OCI-LY1 (cell line): ENCODE results near the gene MKI67.

Source experiments
- H2AFZ ChIP-seq: fragments of 200-600 bp; sonication (generic), shearing (Covaris generic); 2 replicates; pipeline ENCODE4 v1.6.0; 2014; ENCODE audit warnings: antibody characterized with exemption, mild to moderate bottlenecking, low read length
- H3F3A ChIP-seq: fragments of 200-600 bp; sonication (generic), shearing (Covaris generic); 2 replicates; pipeline ENCODE4 v1.6.0; 2014; ENCODE audit warnings: mild to moderate bottlenecking, antibody characterized with exemption, low read length, moderate library complexity; ENCODE audit not compliant: insufficient read depth
- H3K27ac ChIP-seq: fragments of 200-600 bp; sonication (generic); 2 replicates; pipeline ENCODE4 v1.5.1; 2014; ENCODE audit warnings: low read length, mixed run types, mild to moderate bottlenecking, low read depth; ENCODE audit not compliant: poor library complexity, severe bottlenecking
- H3K27me3 ChIP-seq: fragments of 200-600 bp; sonication (generic); 2 replicates; pipeline ENCODE4 v1.6.0; 2014; ENCODE audit warnings: antibody characterized with exemption, mild to moderate bottlenecking, low read length, moderate library complexity; ENCODE audit not compliant: insufficient read depth
- H3K36me3 ChIP-seq: fragments of 200-600 bp; sonication (generic); 2 replicates; pipeline ENCODE4 v1.6.1; 2014; ENCODE audit warnings: mild to moderate bottlenecking, antibody characterized with exemption, low read length, moderate library complexity, mixed read lengths; ENCODE audit not compliant: insufficient read depth
- H3K4me1 ChIP-seq: fragments of 200-600 bp; sonication (generic); 2 replicates; pipeline ENCODE4 v1.5.1; 2014; ENCODE audit warnings: mild to moderate bottlenecking, low read length, moderate library complexity; ENCODE audit not compliant: insufficient read depth, severe bottlenecking
- H3K4me2 ChIP-seq: fragments of 200-600 bp; sonication (generic), shearing (Covaris generic); 2 replicates; pipeline ENCODE4 v1.6.1; 2014; ENCODE audit warnings: low read length
- H3K4me3 ChIP-seq: fragments of 200-600 bp; sonication (generic); 2 replicates; pipeline ENCODE4 v1.5.1; 2014; ENCODE audit warnings: low read length, low read depth, mild to moderate bottlenecking, mixed read lengths; ENCODE audit not compliant: poor library complexity, severe bottlenecking
- H3K79me2 ChIP-seq: fragments of 200-600 bp; shearing (Covaris generic); 2 replicates; pipeline ENCODE4 v1.6.1; 2016; ENCODE audit warnings: mixed run types, low read length, mixed read lengths; ENCODE audit not compliant: insufficient read depth
- H3K9ac ChIP-seq: fragments of 200-600 bp; sonication (generic), shearing (Covaris generic); 2 replicates; pipeline ENCODE4 v1.6.1; 2014; ENCODE audit warnings: mild to moderate bottlenecking, low read length, mixed read lengths
- H3K9me2 ChIP-seq: fragments of 200-600 bp; sonication (generic), shearing (Covaris generic); 2 replicates; pipeline ENCODE4 v1.6.1; 2014; ENCODE audit warnings: low read depth, mild to moderate bottlenecking, low read length, mixed read lengths
- H3K9me3 ChIP-seq: fragments of 200-600 bp; shearing (Covaris generic); 2 replicates; pipeline ENCODE4 v1.6.1; 2014; ENCODE audit warnings: low read length, mixed read lengths
- H4K20me1 ChIP-seq: fragments of 200-600 bp; sonication (generic), shearing (Covaris generic); 2 replicates; pipeline ENCODE4 v1.6.0; 2016; ENCODE audit warnings: mild to moderate bottlenecking, low read length; ENCODE audit not compliant: insufficient read depth
- CTCF ChIP-seq: fragments of 200-600 bp; sonication (generic), shearing (Covaris generic); IDR thresholded peaks from 2 replicates; pipeline ENCODE4 v1.5.1; 2017; ENCODE audit warnings: mild to moderate bottlenecking, antibody characterized with exemption, low read length, moderate library complexity, mixed read lengths
- EZH2 ChIP-seq: fragments of 200-600 bp; sonication (generic), shearing (Covaris generic); IDR thresholded peaks from 2 replicates; pipeline ENCODE4 v1.8.0; 2017; ENCODE audit warnings: borderline replicate concordance, mixed run types, mild to moderate bottlenecking, antibody characterized with exemption, low read length, moderate library complexity, mixed read lengths

MKI67 gene

GRCh38 chr10:128058106-128058749 lies 68.0 kb downstream of the MKI67 start:
- H3F3A ChIP-seq, result no peaks in the 10 kb centered on the region
- no peaks in the 10 kb centered on the region for H3K9me3 ChIP-seq
- H3K27me3 ChIP-seq, result no peaks in the 10 kb centered on the region
- H4K20me1 ChIP-seq, result no peaks in the 10 kb centered on the region
- no peak overlapping the region; the same call in 1 of the 2 replicates for H3K9ac ChIP-seq
- peak overlapping the region; percentile 21; the same call in 1 of the 2 replicates for H3K4me2 ChIP-seq
- H3K79me2 ChIP-seq, result no peaks in the 10 kb centered on the region
- no peaks in the 10 kb centered on the region for H3K9me2 ChIP-seq
- H3K4me1 ChIP-seq, result peaks cover 37% of the 10 kb centered on the region
- H2AFZ ChIP-seq, result no peak overlapping the region
- no peak for TF ChIP-seq EZH2
- no peak for TF ChIP-seq CTCF
- no peak overlapping the region for H3K4me3 ChIP-seq
- peaks cover 44% of the 10 kb centered on the region; the same call in 1 of the 2 replicates for H3K36me3 ChIP-seq
- peak overlapping the region; percentile 84 for H3K27ac ChIP-seq

- H3K9me3 ChIP-seq, result no peaks in the 10 kb centered on the region
- no peak overlapping the region for H2AFZ ChIP-seq
- H3K4me2 ChIP-seq, result no peak overlapping the region
- no peak overlapping the region for H3K4me3 ChIP-seq
- no peaks in the 10 kb centered on the region for H4K20me1 ChIP-seq
- no peak overlapping the region for H3K27ac ChIP-seq
- no peaks in the 10 kb centered on the region for H3F3A ChIP-seq
- TF ChIP-seq EZH2 (no peak), CTCF (no peak)
- H3K36me3 ChIP-seq, result peaks cover 54% of the 10 kb centered on the region; the same call in 1 of the 2 replicates
- no peaks in the 10 kb centered on the region for H3K9me2 ChIP-seq
- peaks cover 22% of the 10 kb centered on the region for H3K4me1 ChIP-seq
- H3K27me3 ChIP-seq, result no peaks in the 10 kb centered on the region
- H3K9ac ChIP-seq, result no peak overlapping the region
- no peaks in the 10 kb centered on the region for H3K79me2 ChIP-seq
These were observed 69.7 kb downstream of the MKI67 start for GRCh38 chr10:128056303-128057050.

GRCh38 chr10:128055061-128055868 lies 71.0 kb downstream of the MKI67 start:
- Histone ChIP-seq H3K9me3 (no peaks in the 10 kb centered on the region), H3K36me3 (peaks cover 52% of the 10 kb centered on the region; the same call in 1 of the 2 replicates), H4K20me1 (no peaks in the 10 kb centered on the region), H3K79me2 (no peaks in the 10 kb centered on the region), H3K4me2 (no peak overlapping the region), H3K4me3 (no peak overlapping the region), H3K27ac (no peak overlapping the region), H3K9me2 (no peaks in the 10 kb centered on the region), H3F3A (no peaks in the 10 kb centered on the region), H2AFZ (no peak overlapping the region), H3K9ac (no peak overlapping the region), H3K4me1 (peaks cover 26% of the 10 kb centered on the region), H3K27me3 (no peaks in the 10 kb centered on the region)
- TF ChIP-seq CTCF (no peak), EZH2 (no peak)
